Uterus (tissue), 4 donors: Measurements from ENCODE around the gene EIF5A. TPM values are rescaled to one million over a fixed set of nuclear protein-coding genes. Genes with fewer than 3 reads are reported as not detected.

Experiments
- DNase-seq, 2 donors: peaks; one replicate each; pipeline ENCODE4 v3.0.0-alpha.2; 2019 to 2020
- H3K27ac ChIP-seq, 2 donors: fragments of 200-600 bp; sonication (generic); 1 replicate in 1 of 2; 2 replicates in 1 of 2; pipeline ENCODE4 v1.5.1; 2016 to 2018
- H3K27me3 ChIP-seq, 2 donors: fragments of 200-600 bp; sonication (generic); one replicate each; pipeline ENCODE4 v1.5.1; 2018 to 2019; ENCODE audit warnings: control low read depth in 1 of 2
- H3K36me3 ChIP-seq, 2 donors: fragments of 200-600 bp; sonication (generic); one replicate each; pipeline ENCODE4 v1.5.1; 2019; ENCODE audit warnings: control low read depth in 1 of 2
- H3K4me1 ChIP-seq, 2 donors: fragments of 200-600 bp; sonication (generic); one replicate each; pipeline ENCODE4 v1.5.1; 2018 to 2019; ENCODE audit warnings: control low read depth in 1 of 2
- H3K4me3 ChIP-seq, 2 donors: fragments of 200-600 bp; sonication (generic); 1 replicate in 1 of 2; 2 replicates in 1 of 2; pipeline ENCODE4 v1.5.1; 2018 to 2019; ENCODE audit warnings: mild to moderate bottlenecking in 1 of 2
- H3K9me3 ChIP-seq, 2 donors: fragments of 200-600 bp; sonication (generic); one replicate each; pipeline ENCODE4 v1.5.1; 2019; ENCODE audit warnings: control low read depth in 1 of 2
- POLR2A ChIP-seq, 2 donors: fragments of 450-650 bp; IDR thresholded peaks; one replicate each; pipeline ENCODE4 v1.6.1; 2016; ENCODE audit warnings: antibody characterized with exemption in 2 of 2, mild to moderate bottlenecking in 1 of 2, moderate library complexity in 1 of 2
- intact Hi-C: fragments of 100-400 bp; cut with DNase I; formaldehyde crosslinking; loops from one replicate; pipeline ENCODE4 v1.15.1; 2023; ENCODE audit warnings: low total_unique reads
- total RNA-seq, 4 donors: library from RNA; depleted of rRNA in 3 of 4; stranded (reverse); fragments of >200 nt in 3 of 4; gene quantifications; one replicate each; pipeline versions ENCODE4 v1.1.0 to v1.2.4, GENCODE V29; 2014 to 2023
- TF ChIP-seq, protein P1 (sequence below), 4 experiments: fragments of 200-600 bp in 2 of 4; fragments of 450-650 bp in 2 of 4; sonication (generic) in 2 of 4; IDR thresholded peaks; one replicate each; pipeline ENCODE4 v1.5.1; 2016 to 2019; ENCODE audit warnings: antibody characterized with exemption in 4 of 4, mild to moderate bottlenecking in 2 of 4, moderate library complexity in 1 of 4
- donor health status: DM: yes; HTN: yes; CAD: no.

Gene EIF5A
- total RNA-seq, 4 donors from 2014 or later, result 75.3 to 219 (median 198) TPM

DNA sequence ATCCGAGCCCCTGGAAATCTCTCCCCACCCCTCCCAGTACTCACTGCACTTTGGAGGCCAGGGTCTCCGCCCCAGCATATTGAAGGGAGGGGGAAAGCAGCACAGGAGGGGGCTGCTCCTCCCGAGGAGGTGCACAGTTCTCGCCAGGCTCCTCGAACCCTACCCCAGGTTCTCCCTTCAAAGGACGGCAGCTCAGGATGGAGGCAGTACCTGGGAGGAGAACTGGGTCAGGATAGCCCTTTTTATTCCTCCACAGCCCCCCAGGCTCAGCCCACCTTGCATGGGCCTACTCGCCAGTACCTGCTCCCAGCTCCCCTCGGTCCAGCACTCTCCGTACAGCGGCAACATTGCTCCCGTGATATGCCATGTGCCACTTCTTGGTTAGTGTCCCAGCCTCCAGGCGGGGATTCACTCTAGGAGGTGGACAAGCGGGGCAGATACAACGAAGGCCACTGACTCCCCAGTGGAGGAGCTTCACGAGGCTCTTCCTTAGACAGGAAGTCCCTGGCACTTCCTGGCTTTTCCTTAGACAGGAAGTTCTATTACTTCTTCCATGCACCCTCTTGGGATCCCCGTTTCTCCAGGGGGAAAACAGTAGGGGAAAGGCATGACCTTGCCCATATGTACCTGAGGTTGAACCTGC is 9.9 kb downstream of the EIF5A start:
- TF ChIP-seq POLR2A (IDR thresholded peaks at IDR 0.05), result no peak
- TF ChIP-seq, protein P1, sequence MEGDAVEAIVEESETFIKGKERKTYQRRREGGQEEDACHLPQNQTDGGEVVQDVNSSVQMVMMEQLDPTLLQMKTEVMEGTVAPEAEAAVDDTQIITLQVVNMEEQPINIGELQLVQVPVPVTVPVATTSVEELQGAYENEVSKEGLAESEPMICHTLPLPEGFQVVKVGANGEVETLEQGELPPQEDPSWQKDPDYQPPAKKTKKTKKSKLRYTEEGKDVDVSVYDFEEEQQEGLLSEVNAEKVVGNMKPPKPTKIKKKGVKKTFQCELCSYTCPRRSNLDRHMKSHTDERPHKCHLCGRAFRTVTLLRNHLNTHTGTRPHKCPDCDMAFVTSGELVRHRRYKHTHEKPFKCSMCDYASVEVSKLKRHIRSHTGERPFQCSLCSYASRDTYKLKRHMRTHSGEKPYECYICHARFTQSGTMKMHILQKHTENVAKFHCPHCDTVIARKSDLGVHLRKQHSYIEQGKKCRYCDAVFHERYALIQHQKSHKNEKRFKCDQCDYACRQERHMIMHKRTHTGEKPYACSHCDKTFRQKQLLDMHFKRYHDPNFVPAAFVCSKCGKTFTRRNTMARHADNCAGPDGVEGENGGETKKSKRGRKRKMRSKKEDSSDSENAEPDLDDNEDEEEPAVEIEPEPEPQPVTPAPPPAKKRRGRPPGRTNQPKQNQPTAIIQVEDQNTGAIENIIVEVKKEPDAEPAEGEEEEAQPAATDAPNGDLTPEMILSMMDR (IDR thresholded peaks at IDR 0.05), result no peak
- H3K36me3 ChIP-seq, result no peaks in the 10 kb centered on the region
- no peak for DNase-seq
- H3K4me1 ChIP-seq, result no peaks in the 10 kb centered on the region
- no peak overlapping the region for H3K27ac ChIP-seq
- intact Hi-C loops, result no loop called here
- H3K4me3 ChIP-seq, result no peak overlapping the region
- H3K27me3 ChIP-seq, result no peaks in the 10 kb centered on the region
- H3K9me3 ChIP-seq, result no peaks in the 10 kb centered on the region

DNA sequence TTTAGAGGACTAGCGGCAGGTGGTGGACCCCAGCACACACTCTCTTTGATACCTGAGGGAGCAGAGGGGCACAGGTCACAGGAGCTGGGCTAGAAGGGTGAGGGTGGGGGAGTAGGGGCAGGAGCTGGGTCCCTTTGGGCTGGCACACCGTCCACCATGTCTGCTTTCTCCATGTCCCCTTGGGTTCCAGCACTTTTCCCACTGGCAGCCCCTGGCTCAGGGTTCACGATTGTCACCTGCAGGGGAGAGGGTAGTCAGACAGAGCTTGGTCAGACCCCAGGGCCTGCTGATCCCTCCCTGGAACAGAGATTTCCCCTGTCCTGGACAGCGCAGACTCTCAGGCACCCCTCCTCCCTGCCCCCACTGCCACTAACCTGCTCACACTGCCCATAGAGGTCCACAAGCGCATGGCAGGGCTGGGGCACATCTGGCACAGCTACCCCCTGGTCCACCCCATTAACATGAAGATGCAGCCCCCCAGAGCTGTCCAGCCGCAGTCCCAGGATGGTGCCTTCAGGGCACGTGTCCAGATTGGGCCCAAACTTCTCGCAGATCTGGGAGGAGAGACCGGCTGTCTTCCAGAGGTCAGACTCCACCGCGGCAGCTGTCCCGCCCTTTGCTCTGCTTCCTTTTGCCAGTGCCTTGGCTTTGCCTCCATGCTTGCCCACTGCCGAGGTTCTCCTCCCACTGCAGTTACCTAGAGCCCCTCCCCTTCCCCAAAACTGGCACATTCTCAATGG is 10.9 kb downstream of the EIF5A start:
- intact Hi-C loops, result no loop called here
- Histone ChIP-seq H3K27ac (no peak overlapping the region), H3K27me3 (no peaks in the 10 kb centered on the region), H3K4me1 (no peaks in the 10 kb centered on the region), H3K4me3 (no peak overlapping the region), H3K36me3 (no peaks in the 10 kb centered on the region), H3K9me3 (no peaks in the 10 kb centered on the region)
- TF ChIP-seq, protein P1 (IDR thresholded peaks at IDR 0.05), result no peak
- no peak for TF ChIP-seq POLR2A (IDR thresholded peaks at IDR 0.05)
- DNase-seq, result no peak

- Histone ChIP-seq H3K27me3 (no peaks in the 10 kb centered on the region), H3K36me3 (no peaks in the 10 kb centered on the region), H3K9me3 (no peaks in the 10 kb centered on the region), H3K4me3 (no peak overlapping the region), H3K4me1 (no peaks in the 10 kb centered on the region), H3K27ac (no peak overlapping the region)
- no peak for DNase-seq
- intact Hi-C loops, result no loop called here
- TF ChIP-seq POLR2A (IDR thresholded peaks at IDR 0.05), result no peak
- TF ChIP-seq, protein P1 (IDR thresholded peaks at IDR 0.05), result no peak
Measured at GRCh38 chr17:7321466-7321865, 14.0 kb downstream of the EIF5A start.

DNA sequence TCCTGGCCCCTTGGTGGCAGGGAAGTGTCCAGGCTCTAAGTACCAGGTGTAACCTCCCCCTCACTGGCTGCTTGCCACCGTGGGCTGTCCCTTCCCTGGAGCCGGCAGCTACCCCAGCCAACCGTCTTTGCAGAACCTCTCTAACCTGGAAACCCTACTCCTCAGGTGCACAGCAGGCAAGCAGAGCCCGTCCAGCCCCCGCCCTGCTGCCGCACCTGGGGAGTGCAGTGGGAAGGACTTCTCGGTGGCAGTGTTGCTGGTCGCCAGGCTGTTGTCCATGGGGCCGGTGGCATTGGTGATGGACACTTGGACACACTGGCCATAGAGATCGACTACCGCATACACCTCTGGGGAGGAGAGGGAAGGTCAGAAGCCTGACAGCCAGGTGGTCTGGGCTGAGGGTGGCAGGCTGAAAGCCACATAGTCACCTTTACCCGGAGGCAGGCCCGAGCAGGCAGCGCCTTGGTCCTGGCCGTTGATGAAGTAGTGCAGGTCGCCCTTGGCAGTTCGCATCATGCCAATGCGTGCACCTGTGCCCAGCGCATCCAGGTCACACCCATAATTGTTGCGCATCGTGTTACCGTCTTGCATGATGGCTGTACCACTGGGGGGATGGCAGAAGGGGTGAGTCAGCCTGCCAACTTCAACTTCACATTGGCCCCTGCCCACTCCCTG is 15.2 kb downstream of the EIF5A start:
- Histone ChIP-seq H3K27ac (no peak overlapping the region), H3K4me3 (no peak overlapping the region), H3K4me1 (no peaks in the 10 kb centered on the region), H3K36me3 (no peaks in the 10 kb centered on the region), H3K27me3 (no peaks in the 10 kb centered on the region), H3K9me3 (no peaks in the 10 kb centered on the region)
- intact Hi-C loops, result no loop called here
- DNase-seq, result no peak
- no peak for TF ChIP-seq POLR2A (IDR thresholded peaks at IDR 0.05)
- TF ChIP-seq, protein P1 (IDR thresholded peaks at IDR 0.05), result no peak
